GM19463 (cell line): ENCODE data around the gene IVNS1ABP.
A peak's percentile ranks its signal among the peaks of the same experiment; 100 is the strongest.

Experiments
- ATAC-seq: cut with Tn5 transposase; IDR thresholded peaks from one replicate; pipeline ENCODE4 v1.9.1; 2021; ENCODE audit warnings: mild to moderate bottlenecking, moderate library complexity; ENCODE audit not compliant: unreplicated experiment

The IVNS1ABP gene

DNA sequence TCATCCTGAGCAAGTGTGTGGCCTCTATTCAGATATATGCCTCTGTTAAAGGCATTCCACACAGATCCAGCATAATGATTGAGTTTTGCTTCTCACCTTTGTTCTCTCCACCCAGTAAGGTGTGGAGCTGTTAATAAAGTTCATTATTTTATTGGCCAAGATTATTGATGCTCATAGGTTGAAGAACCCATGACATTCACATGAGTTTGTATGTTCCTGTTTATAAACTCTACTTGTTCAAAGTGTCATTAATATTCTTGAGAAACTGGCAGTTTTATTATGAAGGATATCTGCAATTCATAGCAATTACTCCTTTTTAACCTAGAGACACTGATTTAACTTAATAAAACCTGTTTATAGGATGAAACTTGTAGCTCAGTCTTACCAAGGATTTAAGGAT, 22.0 kb downstream of the IVNS1ABP start:
- ATAC-seq = no peak

DNA sequence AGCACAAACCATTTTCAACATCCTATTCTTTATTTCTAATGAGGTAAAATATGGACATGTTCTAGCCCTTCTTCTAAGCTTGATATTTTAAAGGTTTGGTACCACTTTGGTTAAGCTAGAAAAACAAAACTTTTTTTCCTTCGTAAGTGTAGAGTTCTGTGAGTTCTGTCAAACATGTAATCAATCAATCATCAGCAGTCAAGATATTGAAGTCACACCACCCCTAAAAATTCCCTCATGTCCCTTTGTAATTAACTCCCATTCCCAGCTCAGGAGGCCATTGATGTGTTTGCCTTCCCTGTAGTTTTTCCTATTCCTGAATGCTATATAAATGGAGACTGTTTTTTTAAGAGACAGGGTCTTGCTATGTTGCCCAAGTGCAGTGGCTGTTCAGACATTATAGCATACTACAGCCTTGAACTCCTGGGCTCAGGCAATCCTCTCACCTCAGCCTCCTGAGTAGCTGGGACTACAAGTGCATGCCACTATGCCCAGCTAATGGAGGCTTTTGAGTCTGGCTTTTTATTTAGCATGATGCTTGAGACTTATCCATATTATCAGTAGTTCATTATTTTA, 23.0 kb downstream of the IVNS1ABP start:
- ATAC-seq = no peak

DNA sequence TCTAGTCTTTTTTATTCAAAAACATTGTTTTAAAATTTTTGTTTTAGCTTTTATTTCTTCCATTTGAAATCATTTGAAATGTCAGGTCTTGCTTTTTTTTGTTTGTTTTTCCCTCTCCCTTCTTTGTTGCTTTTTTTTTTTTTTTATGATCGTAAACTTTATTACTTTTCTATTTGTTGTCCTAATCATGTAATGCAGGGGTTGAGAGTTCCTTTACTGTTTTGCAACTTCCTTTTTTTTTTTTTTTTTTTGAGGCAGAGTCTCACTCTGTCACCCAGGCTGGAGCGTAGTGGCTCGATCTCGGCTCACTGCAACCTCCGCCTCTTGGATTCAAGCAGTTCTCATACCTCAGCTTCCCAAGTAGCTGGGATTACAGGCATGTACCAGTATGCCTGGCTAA, 24.8 kb downstream of the IVNS1ABP start:
- no peak for ATAC-seq

DNA sequence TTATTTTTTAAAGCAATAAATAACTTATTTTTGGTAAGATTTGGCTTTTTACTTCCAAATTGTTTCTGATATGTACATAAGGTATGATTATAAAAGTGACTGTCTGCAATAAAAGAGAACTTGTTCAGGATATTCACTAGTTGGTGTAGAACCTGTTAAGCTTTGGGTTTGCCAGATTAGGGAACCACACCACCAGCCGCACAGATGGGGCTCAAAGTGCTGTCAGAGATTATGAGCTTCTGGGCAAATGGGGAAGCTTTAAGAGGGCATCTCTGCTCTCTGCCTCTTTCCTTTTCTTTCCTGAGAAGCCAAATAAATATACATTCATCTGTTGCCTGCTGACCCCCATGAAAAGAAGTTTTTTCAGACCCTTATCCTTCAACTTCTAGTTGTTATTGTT, 25.4 kb downstream of the IVNS1ABP start:
- no peak for ATAC-seq

DNA sequence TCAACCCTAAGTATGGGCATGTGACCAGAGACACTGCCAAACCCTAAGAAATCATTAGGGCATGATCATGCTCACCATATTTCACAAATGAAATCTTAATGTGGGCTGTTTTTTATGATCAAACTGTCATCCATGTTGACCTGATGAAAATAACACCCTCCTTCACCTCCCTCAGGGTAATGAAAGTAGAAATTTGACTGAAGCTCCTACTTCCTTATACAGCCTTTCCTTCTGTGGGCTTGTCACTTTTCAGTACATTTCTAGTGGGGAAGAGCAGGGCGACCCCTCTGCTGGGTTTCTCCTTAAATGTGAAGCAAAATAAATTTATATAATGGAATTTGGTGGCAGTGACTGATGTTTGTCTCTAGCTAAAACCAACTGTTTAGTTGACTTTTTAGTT, 25.9 kb downstream of the IVNS1ABP start:
- ATAC-seq = no peak

DNA sequence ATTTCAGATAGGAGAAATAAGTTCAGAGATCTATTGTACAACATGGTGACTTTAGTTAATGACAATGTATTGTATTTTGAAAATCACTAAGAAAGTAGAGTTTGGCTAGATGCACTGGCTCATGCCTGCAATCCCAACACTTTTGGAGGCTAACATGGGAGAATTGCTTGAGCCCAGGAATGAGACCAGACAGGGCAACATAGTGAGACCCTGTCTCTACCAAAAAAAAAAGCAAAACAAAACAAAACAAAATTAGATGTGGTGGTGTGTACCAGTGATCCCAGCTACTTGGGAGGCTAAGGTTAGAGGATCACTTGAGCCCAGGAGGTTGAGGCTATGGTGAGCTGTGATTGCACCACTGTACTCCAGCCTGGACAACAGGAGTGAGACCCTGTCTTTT, 27.2 kb downstream of the IVNS1ABP start:
- ATAC-seq = no peak

DNA sequence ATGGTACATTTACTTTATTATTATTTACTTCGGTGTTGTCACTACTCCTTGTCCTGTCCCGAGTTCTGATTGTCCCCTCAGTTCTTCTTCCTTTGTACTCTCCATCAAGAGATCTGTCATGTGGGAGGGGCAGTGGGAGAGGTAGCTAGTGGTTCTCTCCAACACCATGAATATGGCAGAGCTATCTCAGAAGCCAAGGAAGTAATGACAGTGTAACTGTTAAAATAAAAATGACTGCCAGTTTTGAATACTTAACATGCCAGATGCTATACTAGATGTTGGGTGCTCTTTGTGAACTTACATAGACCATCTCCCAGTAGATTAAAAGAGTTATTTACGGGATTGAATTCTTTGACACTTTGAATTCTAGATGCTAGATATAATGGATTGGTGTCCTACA, 28.6 kb downstream of the IVNS1ABP start:
- no peak for ATAC-seq

DNA sequence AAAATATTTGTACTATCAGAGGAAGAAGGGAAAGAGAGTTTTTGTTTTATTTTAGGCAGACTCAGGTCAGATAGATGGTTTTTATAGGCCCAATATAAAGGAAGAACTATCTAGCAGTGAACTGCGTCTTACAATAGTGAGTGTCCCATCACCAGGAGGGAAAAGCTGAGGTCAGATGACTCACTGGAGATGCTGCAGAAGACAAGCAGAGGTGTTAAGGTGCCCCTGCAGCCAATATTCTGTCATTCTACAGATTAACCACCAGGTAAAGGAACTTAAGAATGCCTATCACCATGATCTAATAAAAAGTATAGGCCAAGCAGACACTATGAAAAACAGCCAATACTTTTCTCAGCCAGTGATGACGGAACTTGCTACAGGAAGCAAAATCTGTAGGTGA, 29.6 kb downstream of the IVNS1ABP start:
- no peak for ATAC-seq

DNA sequence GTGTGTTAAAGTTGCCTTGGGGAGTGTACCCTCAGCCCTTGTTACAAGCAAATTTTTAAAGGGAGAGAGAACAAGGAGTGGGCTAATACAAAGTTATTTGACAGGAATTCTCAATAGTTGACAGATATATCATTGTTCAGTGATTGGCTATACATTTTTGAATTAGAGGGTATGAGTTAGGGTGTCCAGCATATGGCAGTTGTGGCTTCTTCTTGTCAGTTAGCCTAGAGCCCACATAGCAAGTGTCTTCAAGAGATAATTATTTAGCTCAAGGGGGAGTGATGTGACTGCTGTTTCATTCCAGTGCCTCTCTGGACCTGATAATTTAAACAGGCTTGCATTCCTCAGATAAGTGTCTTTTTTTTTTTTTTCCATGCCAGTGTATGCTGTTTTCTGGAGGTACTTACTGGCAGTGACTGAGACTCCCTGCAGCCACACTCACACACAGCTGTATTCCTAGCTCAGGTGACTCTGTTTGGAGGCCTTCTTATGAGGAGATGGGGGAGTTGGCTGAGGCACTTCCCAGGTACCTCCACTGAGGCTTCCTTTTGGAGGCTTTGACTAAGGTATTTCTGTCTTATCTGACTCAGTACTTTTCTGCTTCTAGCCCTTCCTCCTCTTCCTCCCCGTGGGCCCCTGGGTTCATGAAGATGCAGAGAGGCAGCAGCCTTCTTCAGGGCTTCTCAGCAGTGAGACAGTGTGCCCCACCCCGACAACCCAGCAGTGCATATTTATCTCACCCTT, 32.3 kb downstream of the IVNS1ABP start:
- no peak for ATAC-seq

DNA sequence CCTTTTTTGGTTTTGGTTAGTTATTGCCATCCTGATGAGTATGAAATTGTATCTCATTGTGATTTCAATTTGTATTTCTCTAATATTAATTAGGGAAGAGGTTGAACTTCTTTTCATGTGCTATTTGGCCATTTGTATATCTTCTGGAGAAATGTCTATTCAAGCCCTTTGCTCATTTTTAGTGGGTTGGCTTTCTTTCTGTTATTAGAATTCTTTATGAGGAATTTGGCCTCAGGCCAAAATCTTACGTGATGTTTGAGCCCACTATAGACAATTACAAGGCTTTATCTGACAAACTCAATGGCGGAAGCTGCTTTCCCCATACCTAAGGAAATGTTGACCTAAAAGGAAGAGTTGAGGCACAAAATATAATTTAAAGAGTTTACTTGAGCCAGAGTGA, 32.9 kb downstream of the IVNS1ABP start:
- no peak for ATAC-seq

DNA sequence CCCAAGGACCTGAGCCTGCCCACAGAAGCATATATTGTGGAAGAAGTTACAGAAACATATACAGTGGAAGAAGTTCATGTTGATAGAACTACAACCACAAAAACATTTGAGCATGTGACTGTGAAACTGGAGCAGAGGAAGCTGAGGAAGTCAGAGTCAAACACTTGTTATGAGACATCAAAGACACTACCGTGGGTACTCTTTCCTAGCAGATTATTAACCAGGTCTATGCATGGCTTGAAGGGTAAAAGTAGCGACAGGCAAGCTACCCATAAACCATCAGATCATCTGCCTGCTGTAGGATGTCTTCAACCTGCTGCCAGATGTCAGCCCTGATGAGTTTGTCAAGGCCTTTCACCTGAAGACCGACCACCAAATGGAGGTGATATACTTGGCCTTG, 35.8 kb downstream of the IVNS1ABP start:
- ATAC-seq = peak; percentile 98

DNA sequence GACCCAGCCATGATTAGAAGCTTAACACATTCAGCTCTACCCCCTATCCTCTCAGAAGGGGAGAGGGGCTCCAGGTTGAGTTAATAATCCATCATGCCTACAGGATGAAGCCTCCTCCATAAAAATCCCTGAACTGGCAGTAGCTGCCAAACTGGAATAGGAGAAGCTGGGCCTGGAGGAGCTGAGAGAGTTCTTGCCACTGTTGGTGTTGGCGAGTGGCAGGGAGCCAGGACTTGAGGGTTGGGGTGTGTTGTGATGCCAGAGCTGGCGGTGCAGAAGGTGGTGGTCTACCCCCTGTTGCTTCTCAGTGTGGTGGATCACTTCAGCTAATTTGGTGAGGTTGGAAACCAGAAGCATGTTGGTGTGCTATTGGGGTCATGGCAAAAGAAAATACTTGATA, 36.5 kb downstream of the IVNS1ABP start:
- no peak for ATAC-seq

DNA sequence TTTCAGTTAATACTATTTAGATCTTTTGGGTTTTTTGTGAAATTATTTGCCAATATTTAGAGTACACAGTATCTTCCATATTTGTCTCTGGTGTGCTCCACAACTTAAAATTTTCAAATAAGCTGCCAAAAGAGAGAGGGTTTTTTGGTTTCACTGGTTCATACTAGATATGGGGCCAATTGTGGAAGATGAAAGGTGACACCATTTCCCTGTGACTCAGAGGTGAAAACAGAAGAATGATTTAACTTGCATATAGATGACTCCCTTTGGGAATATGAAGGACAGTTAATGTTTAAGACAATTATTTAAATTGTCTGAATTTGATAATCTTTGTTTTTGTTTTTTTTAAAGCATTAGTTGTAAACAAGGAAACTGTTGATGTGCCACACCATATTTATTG, 37.5 kb downstream of the IVNS1ABP start:
- no peak for ATAC-seq

DNA sequence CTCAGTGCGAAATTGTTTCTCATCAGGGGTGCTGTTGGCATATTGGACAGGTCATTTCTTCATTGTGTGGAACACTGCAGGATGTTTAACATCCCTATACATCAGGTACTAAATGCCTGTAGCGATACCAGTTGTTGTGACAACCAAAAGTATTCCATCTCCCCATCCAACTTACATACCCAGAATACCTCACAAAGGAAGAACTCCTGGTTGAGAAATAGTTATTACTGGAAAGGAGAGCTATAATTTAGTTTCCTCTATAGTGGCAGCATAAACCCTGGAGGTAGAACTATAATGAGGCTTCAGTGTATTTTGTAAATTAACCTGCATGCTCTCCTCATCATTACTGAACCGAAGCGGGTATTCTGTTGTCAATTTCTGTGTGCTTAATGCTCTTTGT, 45.1 kb downstream of the IVNS1ABP start:
- ATAC-seq = no peak

DNA sequence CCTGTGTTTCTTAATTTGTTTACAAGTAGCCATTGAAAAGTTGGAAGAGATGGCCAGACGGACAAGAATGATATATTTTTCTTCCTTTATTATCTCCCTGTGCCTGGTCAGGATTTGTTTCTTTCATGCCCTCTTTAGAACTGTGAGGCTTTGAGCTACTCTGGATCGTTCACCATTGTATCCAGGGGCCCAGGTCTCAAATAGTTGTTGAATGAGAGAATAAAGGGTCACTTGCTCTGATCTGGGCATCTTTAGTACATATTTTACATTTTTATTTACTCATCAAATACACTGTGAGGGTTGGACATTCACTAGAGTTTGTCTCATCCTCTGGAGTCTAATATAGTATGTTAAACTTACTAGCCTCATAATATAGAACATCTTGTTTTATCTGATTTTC, 48.7 kb downstream of the IVNS1ABP start:
- ATAC-seq = no peak

DNA sequence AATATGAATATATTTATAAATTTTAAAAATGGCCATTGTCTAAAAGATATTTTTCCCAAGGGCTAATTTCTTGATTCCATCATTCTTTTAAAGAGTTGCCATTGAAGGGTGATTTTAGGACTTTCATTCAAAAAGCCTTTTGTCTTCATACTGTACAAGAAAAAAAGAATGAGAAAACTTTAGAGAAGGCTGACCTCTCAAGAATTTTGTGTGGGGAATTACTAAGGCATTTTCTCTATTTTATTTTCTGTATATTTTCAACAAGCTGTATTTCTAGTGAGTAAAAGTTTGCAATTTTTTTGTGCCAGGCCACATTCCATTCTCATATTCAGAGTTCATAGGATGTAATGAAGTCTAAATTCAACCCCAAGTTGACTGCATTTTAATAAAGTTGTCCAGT, 49.3 kb downstream of the IVNS1ABP start:
- ATAC-seq = no peak

DNA sequence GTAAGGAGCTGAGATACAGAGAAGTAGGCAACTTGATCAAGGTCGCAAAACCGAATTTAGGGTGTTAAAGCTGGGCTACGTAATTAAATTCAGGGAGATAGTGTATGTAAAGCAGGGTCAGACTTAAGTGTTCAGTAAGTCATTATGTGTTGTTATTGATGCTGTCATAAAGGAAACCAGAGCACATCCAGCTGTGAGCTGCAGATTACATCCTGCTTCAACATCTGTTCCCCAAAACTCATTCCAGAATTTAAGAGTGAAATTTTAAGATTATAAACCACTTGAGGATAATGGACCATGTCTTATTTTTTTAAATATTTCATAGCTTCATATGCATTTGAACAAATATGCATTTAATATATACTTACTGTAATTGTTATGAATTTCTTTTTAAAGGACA, 49.7 kb downstream of the IVNS1ABP start:
- ATAC-seq = no peak

DNA sequence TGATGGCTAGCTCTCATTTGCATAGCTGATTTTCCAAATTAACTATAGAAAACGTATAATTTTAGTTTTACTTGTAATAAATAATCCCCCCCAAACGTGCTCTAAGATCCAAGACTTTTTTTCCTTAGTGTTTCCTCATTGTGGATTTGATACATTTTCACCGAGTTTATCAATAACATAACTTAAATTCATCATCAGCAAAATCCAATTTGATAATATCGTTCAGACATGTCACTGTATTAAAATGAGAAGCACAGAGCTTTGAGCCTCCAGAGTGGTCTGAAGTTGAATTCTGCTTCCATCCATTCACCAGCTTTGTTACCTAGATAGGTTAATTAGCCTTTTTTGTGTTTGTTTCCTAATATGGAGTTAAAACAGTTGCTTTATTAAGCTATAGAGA, 51.7 kb downstream of the IVNS1ABP start:
- no peak for ATAC-seq

DNA sequence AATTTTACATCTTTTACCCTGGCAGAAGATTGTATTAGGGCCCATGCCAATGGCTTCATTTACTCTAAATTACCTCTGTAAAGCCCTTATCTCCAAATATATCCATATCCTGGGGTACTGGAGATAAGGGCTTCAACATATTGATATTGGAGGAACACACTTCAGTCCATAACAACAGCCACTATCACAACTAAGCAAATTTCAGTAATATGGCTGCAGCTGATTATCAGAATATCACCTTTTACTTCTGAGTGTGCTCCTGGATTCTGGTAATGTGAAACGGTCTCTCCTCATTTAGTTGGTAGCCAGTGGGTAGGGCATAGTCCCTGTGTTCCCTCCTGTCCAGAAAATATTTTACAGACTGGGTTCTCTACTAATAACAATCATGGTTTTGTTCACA, 53.3 kb downstream of the IVNS1ABP start:
- ATAC-seq = no peak

DNA sequence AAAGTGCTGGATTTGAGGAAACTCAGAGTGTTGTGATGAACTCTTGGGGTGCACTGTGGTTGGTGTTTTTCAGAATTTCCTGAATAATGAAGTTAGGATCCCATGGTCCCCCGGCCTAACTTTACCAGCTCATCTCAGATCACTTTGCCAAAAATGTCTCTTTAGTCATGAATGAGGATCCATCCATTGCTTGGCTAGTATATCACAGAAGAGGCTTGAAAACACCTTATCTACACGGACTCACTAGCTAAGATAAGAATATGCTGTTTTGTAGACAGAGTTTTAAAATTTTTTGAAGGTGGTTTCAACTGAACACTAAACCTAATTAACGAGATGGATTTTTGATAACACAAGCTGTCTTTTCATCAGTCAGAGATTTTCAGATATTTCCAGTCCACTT, 53.8 kb downstream of the IVNS1ABP start:
- ATAC-seq = no peak

DNA sequence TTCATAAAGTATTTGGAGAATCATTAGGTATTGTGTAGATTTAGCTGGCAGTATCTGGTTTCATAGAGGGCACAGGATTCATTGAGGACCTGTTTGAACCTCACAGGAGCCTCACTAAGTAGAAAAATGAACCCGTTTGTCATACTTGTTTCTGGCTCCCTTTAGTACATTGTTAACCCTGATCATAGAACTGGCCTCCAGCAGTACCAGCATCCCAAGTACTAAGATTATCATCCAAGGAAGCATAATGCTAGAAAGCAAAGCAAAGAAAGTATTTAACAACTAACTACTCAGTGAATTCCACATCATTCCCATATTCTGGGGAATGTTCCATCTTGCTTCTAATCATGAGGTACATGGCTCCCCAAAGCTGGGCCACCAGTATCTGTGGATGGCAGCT, 54.9 kb downstream of the IVNS1ABP start:
- ATAC-seq = no peak

DNA sequence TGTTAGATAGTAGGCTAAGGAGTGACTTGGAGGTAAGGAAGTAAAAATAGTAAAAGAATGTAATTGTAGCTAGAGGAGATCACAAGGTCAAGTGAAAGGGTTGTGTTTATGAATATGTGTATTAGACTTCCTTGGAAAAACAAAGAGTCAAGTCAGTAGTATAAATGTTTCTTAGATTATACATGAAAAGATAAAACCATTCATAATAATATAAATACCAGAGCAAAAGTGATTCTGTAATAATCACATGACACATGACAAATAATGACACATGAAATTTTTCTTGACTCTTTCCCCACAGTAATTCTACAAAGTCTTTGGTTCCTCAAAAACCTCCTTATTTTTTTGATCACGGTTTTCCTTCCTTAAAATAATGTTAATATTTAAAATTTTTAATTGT, 56.4 kb downstream of the IVNS1ABP start:
- ATAC-seq = no peak

DNA sequence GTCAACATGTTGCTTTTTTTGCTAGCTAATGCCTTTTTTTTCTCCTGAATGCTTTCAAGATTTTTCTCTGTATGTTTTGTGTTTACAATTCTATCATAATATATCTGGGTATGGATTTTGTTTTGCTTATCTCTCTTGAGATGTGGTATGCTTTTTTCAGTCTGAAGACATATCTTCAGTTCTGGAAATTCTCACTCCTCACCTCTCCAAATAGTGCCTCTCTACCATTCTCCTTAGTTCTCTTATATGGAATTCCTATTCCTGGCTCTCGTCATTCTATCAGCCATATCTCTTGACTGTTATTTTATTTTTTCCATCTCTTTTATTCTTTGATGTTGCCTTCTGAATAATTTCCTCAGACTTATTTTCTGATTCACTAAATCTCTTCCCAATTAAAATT, 58.4 kb downstream of the IVNS1ABP start:
- ATAC-seq = no peak
